GM10847 (cell line): Measurements from ENCODE around the gene SUDS3.

Experiments used
- POLR2A ChIP-seq: IDR thresholded peaks from 2 replicates; pipeline ENCODE4 v1.6.1; 2011; ENCODE audit not compliant: insufficient read length; ENCODE audit errors: extremely low read depth

Gene SUDS3

DNA sequence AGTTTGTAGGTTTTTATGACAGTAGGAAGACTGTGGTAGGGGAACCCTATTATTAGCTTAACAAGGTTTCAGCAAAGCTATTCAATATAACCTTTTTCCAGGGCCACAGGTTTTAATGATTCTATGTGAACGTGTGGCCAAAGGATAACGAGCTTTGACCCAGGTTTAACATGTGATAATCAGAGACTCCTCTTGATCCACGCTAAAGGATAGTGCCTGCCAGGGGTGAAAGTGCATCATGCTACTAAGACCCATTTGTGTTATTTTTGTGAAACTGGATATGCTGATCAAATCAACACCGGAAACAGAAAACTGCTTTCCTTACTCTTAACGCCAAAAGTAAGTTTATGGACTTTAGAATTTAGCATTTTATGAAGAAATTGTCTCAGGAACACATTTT, 2.7 kb upstream of the SUDS3 start:
- no peak for TF ChIP-seq POLR2A

DNA sequence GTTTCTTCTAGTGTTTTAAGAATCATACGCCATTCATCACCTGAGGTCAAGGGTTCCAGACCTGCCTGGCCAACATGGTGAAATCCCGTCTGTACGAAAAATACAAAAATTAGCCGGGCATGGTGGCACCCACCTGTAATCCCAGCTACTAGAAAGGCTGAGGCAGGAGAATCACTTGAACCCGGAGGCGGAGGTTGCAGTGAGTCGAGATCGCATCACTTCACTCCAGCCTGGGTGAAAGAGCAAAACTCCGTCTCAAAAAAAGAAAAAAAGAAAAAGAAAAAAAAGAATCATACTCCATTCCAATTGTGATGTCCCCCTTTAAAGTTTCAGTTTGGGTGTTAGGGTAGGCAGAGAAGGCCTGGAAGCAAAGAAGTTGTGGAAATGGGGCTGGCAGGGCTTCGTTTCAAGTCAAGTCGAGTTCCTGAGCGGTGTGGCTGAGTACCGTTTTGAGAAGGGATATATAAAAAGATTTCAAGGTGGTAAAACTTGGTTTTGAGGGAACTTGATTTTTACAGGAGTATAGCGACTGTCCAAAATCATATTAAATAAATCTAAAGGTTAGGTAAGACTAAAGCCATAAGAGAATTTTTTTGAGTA, 2.1 kb upstream of the SUDS3 start:
- no peak for TF ChIP-seq POLR2A

DNA sequence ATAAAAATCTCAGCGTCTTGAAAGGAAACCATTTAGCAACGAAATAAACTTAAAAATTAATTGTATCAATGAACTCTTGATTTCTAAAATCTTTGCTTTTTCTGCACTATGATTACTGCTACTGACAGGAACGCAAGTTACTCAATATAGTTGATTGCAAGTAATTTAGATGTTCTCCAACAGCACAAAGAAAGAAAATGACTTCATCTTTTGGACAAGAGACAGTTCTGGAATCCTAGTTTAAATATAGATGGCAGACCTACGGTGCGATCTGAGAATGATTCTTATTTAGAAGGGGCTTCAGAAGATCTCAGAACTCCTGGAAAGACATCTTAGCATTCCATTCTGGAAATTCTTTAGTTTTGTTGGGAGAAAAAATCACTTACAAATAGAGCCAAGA, 1.4 kb upstream of the SUDS3 start:
- no peak for TF ChIP-seq POLR2A

DNA sequence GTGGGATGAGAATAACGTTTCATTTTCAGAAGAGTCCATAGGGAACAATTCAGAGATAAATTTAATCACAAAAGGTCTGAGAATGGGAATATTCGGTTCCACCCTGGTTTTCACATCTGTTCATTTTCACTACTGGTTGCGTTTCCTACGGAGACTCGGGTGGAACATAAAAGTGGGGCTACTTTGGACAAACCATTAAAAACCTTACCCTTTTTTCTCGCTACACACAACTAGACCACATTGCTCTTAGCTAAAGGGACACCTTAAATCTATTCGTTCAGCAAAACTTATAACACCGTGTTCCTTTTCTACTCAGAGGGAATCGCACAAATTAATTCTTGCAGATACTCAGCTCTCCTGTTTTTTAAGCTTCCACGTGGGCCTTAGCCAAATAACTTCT, 1.0 kb upstream of the SUDS3 start:
- TF ChIP-seq POLR2A = no peak

DNA sequence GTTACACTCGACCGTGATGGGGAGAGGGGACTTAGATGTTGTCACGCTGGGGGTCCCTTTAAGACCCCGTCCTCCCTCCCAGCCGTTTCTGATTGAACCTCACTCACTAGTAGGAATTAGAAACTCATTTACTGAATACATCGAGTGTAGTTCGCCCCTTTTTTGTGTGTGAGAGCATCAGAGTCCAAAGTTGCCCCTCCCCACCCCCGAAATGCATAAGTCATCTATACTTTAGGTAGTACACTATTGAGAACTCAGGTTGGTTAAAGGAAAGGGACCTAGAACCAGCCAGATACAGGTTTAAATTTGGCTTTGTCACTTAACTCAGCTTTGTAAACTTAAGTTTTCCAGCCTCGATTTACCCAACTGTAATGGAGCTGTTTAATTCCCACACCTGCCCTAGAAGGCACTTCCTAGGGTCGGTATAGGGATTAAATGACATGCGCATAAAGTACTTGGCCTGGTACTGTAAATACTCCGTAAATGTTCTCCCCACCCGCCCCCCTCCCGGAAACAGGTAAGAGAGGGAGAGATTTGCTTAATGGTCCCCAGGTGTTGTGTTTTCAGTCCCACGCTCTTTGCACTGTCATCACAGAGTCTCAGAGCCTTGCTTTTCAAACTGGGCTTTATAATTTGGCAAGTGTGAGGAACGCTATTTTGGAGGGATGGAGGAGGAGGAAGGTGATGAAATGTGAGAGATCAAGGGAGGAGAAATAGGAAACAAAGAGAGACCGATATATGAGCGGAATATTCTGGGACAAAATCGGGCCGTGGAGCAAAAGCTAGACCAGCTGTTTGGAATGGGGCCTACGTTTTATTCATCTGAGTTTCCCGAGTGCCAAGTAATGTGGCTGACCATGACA, 897 bp downstream of the SUDS3 start:
- no peak for TF ChIP-seq POLR2A

DNA sequence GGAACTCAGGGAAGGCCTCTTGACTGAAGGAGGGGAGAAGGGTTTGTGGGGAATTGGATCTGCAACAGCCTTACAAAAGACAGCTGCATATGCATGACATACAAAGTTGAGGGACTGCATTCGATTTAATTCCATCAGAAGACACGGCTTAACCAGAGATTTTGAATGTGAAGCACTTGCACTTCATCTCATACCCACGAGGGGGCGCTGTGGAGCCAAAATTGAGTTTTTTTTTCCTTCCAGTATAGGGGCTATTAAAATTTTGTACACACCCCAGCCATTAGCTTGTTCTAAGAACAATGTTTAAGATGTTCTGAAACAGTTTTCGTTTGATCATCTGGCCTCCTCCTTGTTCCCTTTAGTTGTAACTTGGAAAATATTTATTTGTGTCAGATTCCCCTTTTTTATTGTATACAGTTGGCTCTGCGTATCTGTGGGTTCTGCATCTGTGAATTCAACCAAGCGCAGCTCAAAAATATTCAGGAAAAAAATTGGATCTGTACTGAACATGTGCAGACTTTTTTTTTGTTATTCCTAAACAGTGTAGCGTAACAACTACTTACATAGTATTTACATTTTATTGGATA, 1.6 kb downstream of the SUDS3 start:
- no peak for TF ChIP-seq POLR2A

DNA sequence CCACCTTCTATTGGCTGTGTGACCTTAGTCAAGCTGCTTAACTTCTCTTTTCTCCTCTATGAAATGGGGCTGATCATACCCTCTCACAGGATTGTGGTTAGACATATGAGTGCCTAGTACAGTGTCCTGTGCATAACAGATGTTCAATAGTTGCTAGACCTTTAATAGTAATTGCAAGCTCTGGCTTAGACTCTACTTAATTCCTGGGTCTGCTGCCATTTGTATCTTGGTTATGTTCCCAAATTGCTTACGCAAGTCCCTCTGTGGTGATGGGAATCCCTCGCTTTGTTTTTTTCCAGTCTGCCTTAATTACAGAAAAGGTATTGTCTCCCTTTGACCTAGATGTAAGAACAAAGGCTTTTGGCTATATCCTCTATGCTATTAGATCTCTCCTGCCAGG, 15.1 kb downstream of the SUDS3 start:
- TF ChIP-seq POLR2A = no peak

DNA sequence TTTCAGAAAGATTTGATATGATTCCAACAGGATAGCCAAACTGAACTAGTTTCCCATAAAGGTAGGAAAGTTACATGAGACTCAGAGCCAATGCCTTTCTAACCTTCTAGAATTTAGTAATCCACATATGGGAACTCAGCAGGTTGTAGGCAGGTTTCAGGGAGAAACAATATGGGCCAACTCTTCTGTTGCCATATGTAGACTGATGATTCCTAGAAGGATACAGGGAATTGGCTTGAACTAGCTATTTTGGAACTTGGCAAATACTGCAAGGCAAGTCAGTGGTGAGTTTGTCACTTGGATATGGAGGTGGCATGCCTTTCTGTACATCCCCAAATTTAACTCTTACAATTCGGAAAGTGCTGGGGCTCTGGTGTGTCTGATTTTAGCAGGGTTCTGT, 15.5 kb downstream of the SUDS3 start:
- TF ChIP-seq POLR2A = no peak

DNA sequence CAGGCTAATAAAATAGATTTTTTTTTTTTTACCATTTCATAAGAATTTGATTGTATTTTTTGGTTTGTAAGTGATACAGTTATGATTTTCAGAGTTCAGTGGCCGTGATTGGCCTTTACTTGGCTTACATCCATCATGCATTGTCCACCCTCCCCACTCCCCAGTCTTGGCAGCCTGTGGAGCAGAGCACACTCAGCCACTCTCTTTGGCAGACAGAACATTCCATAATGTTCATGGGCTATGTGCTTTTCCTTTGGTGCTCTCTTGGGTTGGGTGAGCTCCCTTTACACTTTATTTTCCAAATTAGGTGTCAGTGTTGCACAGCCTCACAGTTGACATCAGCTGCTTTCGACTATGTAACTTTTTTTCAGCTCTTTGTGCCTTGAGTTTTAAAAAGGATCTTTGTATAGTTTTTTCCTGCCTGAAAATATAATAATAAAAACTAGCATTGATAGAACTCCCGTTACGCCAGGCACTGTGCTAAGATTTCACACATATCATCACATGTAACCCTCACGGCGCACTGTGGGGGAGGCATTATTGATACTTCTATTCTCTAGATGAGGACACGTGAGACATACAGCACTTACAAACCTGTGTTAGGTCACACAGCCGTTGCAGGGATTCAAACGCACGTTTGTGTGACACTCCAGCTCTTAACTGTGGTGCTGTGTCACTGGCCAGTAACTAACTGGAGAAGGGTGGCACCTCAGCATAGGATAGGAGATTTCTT, 21.5 kb downstream of the SUDS3 start:
- TF ChIP-seq POLR2A = no peak

DNA sequence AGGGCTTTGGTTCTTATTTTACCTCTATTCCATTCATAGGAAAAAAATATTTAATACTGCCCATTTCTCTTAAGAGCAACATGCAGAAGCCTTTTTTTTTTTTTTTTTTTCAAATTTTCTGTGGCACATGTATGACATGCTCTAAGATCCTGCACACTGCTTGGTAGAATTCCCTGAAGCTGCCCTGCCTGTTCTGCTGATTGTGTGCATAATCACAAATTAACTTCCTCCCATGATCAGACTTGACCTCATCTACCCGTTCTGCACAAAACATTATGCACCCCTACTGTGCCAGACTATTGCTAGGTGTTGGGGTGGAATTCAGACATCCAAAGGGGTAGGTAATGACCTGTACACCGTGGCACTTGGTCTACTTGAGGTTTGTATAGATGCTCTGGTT, 22.2 kb downstream of the SUDS3 start:
- no peak for TF ChIP-seq POLR2A

DNA sequence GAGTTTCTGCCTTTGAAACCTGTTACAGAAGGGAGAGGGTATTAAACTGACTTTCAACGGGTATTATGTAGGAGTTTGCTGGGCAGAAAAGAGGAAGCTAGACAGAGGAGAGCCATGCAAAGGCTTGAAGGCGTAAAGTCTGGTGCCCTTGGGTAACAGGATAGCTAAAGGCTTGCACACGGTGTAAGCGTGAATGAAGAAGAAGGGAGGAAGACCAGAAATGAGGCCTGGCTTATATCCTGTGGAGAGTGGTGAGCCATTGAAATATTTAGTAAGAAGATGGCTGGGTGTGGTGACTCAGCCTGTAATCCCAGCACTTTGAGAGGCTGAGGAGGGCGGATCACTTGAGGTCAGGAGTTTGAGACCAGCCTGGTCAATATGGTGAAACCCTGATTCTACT, 22.6 kb downstream of the SUDS3 start:
- no peak for TF ChIP-seq POLR2A

DNA sequence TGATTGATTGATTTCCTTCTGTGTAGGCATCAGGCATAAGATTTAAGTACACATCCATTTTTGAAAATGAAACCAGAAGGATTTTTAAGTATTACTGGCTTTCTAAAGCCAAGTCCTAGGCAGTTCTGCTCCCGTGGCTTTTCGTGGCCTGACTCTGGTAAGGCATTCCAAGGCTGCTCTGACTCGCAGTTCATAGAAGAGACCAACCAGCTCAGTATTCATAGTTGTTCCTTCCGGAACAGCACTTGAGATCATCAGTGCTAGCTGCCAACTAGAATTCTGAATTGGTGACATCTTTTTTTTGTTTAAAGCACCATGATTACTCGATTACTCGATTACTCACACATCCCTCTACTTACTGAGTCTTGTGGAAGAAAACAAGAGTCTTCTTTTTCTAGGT, 25.9 kb downstream of the SUDS3 start:
- TF ChIP-seq POLR2A = no peak

DNA sequence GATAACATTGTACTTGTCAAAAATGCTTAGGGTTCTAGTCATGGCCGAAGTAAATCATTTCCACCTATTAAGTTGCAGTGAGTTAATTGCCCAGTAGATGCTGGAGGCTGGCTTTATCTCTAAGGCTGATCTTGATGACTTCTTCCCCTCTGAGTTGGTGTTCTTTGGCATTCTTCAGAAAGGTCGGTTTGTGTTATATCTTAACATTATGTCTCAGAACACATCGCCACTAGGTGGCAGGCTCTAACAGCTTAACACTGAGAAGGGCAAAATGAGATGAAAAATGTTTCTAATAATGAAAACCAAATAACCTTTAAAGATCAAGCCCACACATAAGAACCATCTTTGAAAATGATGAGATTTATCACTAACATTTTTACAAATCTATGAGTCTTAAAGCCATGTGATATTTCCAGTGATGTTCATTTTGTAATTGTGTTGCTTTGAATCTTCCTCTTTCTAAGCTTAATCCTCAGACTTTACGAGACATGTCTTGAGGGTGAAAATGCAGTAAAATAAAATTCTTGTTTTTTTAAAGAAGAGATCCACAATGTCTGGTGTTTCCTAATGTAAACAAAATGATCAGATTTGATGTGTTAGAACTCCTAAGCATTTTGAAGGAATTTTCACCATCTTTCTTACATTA, 28.6 kb downstream of the SUDS3 start:
- no peak for TF ChIP-seq POLR2A

DNA sequence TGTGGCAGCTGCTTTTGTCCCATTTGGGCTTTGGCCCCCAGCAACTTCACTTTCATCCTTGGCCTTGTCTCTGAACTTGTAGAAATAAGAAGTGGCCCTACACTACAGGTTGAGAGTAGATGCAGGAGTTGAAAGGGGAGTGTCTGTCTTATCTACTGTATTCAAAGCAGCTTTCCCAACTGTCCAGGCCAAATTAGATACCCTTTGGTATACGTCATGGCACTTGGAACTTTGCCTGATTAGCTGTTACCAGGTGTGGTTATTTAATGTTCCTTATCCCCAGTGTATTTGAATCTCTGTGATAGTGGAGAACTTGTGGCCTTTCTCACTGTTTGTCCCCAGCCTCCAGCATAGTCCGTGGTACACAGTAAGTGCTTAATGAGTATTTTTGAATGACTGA, 33.5 kb downstream of the SUDS3 start:
- no peak for TF ChIP-seq POLR2A

DNA sequence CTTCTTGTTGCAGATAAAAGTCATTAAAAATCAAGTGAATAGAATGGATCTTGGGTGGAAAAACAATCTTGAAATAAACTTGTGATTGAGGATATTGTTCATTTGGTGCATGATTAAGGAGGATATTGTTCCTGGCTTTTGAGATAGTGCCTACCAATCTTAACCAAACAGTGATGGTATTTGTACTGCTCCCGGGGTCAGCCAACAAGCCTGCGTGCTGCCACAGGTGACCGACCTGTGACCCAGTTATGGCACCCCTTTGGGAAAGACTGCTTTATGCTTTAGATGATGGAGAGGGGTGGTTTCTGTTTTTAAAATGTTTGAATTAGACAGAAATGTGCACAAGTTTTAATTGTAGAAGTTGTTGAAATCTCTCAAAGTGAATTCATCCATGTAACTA, 41.6 kb downstream of the SUDS3 start:
- TF ChIP-seq POLR2A = no peak
